Activated naive CD8-positive, alpha-beta T cell (primary cell): ENCODE measurements around the gene USP11.

Source experiments
- H3K27ac Mint-ChIP-seq: one replicate; pipeline ENCODE4 v1.8.0; 2021; ENCODE audit warnings: mixed read lengths
- H3K27me3 Mint-ChIP-seq: one replicate; pipeline ENCODE4 v1.8.0; 2021; ENCODE audit warnings: mixed read lengths
- H3K36me3 Mint-ChIP-seq: one replicate; pipeline ENCODE4 v1.8.0; 2021; ENCODE audit warnings: mixed read lengths
- H3K4me1 Mint-ChIP-seq: one replicate; pipeline ENCODE4 v1.8.0; 2021; ENCODE audit warnings: low read depth, mixed read lengths
- H3K4me3 Mint-ChIP-seq: one replicate; pipeline ENCODE4 v1.8.0; 2021; ENCODE audit warnings: mild to moderate bottlenecking, mixed read lengths
- H3K9me3 Mint-ChIP-seq: one replicate; pipeline ENCODE4 v1.8.0; 2021; ENCODE audit warnings: low read depth, mixed read lengths

Gene USP11

DNA sequence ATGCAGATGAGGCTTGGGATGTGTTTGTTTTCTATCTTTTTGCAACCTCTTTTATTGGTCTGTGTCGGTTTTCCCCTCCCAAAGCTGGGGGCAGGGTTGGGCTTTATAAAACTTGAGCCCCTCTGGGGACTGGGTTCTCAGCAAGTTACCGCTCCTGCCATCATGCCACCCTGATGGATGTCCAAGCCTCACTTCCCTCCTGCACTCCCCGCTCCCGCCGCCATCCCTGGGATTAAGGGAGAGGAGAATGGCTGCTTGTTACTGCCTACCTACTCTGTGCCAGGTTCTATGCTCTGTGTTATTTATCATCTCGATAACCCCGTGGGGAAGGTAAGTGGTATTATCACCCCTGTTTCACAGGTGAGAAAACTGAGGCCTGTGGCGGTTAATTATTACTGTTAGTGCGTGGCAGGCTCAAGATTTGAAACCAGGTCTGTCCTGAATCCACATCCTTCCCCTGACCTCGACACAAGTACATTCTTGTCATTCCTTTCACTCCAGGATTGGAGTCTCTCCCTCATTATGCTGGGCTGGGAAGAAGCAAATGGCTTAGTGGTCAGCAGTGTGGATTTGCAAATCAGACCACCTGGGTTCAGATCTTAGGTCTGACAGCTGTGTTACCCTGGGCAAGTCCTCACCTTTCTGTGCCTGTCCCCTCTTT lies 34.7 kb upstream of the USP11 start:
- peaks cover 32% of the 10 kb centered on the region for H3K4me1 Mint-ChIP-seq
- no peaks in the 10 kb centered on the region for H3K27me3 Mint-ChIP-seq
- H3K4me3 Mint-ChIP-seq, result peak overlapping the region; percentile 94
- peak overlapping the region; percentile 85 for H3K27ac Mint-ChIP-seq
- H3K9me3 Mint-ChIP-seq, result no peaks in the 10 kb centered on the region
- no peaks in the 10 kb centered on the region for H3K36me3 Mint-ChIP-seq

DNA sequence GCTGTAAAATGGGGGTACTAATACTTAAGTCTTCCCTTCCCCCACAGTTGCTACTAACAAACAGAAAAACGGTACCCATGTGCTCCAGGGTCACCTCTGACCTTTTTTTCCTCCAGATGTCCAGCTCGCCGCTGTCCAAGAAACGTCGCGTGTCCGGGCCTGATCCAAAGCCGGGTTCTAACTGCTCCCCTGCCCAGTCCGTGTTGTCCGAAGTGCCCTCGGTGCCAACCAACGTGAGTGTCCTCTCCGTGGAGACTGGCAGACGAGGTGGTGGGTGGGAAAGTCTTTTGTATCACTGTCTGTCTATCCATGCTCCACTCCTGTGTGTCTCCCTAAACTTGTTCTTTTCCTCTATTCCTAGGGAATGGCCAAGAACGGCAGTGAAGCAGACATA lies 34.1 kb upstream of the USP11 start:
- Mint-ChIP-seq H3K4me1 (peaks cover 28% of the 10 kb centered on the region), H3K27ac (peak overlapping the region; percentile 2), H3K36me3 (no peaks in the 10 kb centered on the region), H3K9me3 (no peaks in the 10 kb centered on the region), H3K4me3 (no peak overlapping the region), H3K27me3 (no peaks in the 10 kb centered on the region)

DNA sequence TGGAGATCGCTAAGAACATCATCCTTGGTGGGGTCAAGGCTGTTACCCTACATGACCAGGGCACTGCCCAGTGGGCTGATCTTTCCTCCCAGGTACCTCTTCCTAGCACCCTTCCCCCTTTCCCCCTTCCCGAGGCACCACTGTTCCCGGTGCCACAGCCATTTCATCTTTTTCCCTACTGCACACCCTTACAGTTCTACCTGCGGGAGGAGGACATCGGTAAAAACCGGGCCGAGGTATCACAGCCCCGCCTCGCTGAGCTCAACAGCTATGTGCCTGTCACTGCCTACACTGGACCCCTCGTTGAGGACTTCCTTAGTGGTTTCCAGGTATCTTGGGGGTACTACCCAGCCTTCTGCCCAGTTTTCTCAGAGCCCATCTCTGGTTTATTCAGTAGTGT lies 33.5 kb upstream of the USP11 start:
- no peaks in the 10 kb centered on the region for H3K27me3 Mint-ChIP-seq
- peaks cover 28% of the 10 kb centered on the region for H3K4me1 Mint-ChIP-seq
- H3K9me3 Mint-ChIP-seq, result no peaks in the 10 kb centered on the region
- no peak overlapping the region for H3K4me3 Mint-ChIP-seq
- no peaks in the 10 kb centered on the region for H3K36me3 Mint-ChIP-seq
- H3K27ac Mint-ChIP-seq, result peak overlapping the region; percentile 2

DNA sequence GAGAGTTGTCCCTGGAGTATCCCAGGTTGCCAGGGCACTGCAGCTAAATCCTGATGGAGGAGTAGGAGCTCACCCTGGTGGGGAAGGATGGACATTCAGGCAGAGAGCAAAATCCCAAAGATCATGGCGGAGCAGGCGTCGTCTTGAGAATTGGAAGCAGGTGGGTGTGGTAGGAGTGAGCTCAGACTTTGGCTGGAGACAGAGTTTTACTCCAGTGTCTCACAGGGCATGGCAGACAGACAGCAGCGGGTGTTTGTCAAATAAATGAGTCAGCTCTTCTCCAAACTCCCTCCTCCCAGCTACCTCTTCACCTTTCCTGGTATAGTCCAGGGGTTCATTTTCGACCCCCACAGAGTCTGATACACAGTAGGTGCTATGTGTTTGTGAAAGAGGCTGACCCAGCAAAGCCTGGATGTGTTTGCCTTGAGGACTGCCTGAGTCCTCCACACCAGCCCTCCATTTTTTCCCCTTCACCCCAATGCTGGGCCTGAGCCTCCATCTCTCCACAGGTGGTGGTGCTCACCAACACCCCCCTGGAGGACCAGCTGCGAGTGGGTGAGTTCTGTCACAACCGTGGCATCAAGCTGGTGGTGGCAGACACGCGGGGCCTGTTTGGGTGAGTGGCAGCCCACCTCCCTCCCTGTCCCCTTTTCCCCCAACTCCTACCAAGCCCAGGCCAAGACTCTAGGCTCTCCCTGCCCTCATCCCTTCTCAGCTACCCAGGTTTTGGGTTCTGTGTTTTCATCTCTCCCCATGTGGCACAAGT lies 32.2 kb upstream of the USP11 start:
- Mint-ChIP-seq H3K27ac (peak overlapping the region; percentile 34), H3K36me3 (no peaks in the 10 kb centered on the region)

DNA sequence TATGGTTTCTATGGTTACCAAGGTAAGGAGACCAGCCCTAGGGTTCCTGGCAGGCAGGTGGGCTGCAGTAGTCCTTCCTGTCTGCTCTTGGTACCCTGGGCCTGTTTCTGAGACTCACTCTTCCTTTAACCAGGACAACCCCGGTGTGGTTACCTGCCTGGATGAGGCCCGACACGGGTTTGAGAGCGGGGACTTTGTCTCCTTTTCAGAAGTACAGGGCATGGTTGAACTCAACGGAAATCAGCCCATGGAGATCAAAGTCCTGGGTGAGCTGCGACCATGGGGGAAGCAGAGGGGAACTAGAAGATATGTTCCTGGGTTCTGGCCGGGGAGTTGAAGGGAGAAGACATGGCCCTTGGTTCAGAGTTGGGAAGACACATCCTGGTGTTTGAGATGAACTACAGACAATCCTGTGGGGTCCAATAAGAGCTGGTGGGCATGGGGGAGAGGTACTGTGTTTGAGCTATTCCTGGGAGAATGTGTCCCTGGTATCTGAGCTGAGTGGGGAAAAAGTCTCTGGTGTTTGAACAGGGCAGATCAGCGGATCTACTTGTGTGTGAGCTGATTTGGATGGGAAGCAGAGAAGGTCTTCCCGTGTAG lies 31.4 kb upstream of the USP11 start:
- no peak overlapping the region for H3K27ac Mint-ChIP-seq
- no peaks in the 10 kb centered on the region for H3K9me3 Mint-ChIP-seq
- no peaks in the 10 kb centered on the region for H3K27me3 Mint-ChIP-seq
- H3K36me3 Mint-ChIP-seq, result no peaks in the 10 kb centered on the region
- peaks cover 13% of the 10 kb centered on the region for H3K4me1 Mint-ChIP-seq
- H3K4me3 Mint-ChIP-seq, result no peak overlapping the region

More for the DNA sequence above, 32.2 kb upstream of the USP11 start:
- Mint-ChIP-seq H3K9me3 (no peaks in the 10 kb centered on the region), H3K4me3 (no peak overlapping the region), H3K4me1 (peaks cover 20% of the 10 kb centered on the region), H3K27me3 (no peaks in the 10 kb centered on the region)

DNA sequence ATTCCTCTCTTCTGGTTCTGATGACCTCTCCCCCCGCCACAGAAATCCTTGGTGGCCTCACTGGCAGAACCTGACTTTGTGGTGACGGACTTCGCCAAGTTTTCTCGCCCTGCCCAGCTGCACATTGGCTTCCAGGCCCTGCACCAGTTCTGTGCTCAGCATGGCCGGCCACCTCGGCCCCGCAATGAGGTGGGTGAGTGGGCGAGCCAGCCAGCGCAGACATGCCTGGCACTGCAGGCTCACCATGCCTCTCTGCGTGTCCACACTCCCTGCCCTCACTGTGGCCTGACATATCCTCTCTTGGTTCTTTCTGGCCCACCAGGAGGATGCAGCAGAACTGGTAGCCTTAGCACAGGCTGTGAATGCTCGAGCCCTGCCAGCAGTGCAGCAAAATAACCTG lies 30.5 kb upstream of the USP11 start:
- Mint-ChIP-seq H3K4me1 (peaks cover 8% of the 10 kb centered on the region), H3K27me3 (no peaks in the 10 kb centered on the region), H3K36me3 (no peaks in the 10 kb centered on the region), H3K9me3 (no peaks in the 10 kb centered on the region), H3K4me3 (no peak overlapping the region), H3K27ac (no peak overlapping the region)

DNA sequence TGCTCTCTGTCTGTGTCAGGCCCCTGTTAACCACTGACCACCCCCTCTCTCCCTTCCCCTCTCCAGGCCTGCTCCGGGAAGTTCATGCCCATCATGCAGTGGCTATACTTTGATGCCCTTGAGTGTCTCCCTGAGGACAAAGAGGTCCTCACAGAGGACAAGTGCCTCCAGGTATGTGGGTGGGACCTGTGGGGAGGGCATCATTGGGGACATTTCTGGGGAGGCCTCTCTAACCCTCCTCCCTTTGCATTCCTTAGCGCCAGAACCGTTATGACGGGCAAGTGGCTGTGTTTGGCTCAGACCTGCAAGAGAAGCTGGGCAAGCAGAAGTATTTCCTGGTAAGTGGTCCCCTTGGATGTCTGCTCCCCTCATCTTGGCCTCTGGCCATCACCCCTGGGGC lies 29.9 kb upstream of the USP11 start:
- Mint-ChIP-seq H3K27ac (no peak overlapping the region), H3K36me3 (no peaks in the 10 kb centered on the region), H3K9me3 (no peaks in the 10 kb centered on the region), H3K4me3 (no peak overlapping the region), H3K4me1 (peaks cover 6% of the 10 kb centered on the region), H3K27me3 (no peaks in the 10 kb centered on the region)

DNA sequence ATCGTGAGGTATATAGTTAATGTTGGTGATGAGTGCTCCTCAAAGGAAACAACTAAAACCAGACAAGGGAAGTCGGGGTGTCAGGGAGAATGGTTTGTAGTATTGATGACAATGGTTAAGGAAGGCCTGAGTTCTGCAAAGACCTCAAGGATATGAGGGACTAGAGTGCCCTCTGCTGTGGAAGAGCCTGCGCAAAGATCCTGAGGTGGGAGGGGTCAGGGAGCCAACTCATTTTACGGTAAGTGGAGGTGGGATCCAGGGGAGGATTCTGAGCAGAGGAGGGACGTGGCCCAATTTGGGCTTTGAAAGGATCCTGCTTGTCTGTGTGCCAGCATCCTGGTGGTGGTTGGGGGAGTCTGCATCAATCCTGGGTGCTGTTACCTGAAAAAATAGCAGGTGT lies 27.8 kb upstream of the USP11 start:
- no peaks in the 10 kb centered on the region for H3K9me3 Mint-ChIP-seq
- H3K27me3 Mint-ChIP-seq, result no peaks in the 10 kb centered on the region
- no peaks in the 10 kb centered on the region for H3K36me3 Mint-ChIP-seq
- peaks cover 6% of the 10 kb centered on the region for H3K4me1 Mint-ChIP-seq
- no peak overlapping the region for H3K4me3 Mint-ChIP-seq
- peak overlapping the region; percentile 34 for H3K27ac Mint-ChIP-seq

DNA sequence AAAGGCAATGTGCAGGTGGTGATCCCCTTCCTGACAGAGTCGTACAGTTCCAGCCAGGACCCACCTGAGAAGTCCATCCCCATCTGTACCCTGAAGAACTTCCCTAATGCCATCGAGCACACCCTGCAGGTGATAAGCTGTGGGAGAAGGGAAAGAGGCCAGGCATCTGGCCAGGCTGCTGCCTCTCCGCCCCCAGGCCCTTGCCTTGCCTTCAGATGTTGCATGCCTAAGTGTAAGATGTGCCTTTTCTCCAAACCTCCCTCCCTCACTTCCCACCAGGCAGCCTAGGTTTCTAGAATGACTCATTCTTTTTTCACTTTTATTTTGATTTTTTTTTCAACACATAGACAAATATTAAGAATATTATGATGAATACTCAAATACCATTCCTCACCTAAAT lies 26.5 kb upstream of the USP11 start:
- H3K27me3 Mint-ChIP-seq, result no peaks in the 10 kb centered on the region
- no peak overlapping the region for H3K4me3 Mint-ChIP-seq
- H3K9me3 Mint-ChIP-seq, result no peaks in the 10 kb centered on the region
- peaks cover 6% of the 10 kb centered on the region for H3K4me1 Mint-ChIP-seq
- no peaks in the 10 kb centered on the region for H3K36me3 Mint-ChIP-seq
- H3K27ac Mint-ChIP-seq, result no peak overlapping the region

DNA sequence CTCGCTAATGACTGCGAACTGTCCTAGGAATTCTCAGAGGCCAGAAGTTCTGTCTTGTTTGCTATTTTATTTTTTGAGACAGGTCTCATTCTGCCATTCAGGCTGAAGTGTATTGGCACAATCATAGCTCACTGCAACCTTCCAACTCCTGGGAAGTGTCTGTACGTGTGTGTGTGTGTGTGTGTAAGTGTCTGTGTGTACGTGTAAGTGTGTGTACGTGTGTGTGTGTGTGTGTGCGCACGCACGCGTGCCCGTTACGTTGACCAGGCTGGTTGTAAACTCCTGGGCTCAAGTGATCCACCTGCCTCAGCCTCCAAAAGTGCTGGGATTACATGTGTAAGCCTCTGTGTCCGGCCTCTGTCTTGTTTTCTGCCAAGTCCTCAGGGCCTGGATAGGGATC lies 24.7 kb upstream of the USP11 start:
- H3K27ac Mint-ChIP-seq, result no peak overlapping the region
- no peaks in the 10 kb centered on the region for H3K9me3 Mint-ChIP-seq
- peaks cover 6% of the 10 kb centered on the region for H3K4me1 Mint-ChIP-seq
- no peak overlapping the region for H3K4me3 Mint-ChIP-seq
- no peaks in the 10 kb centered on the region for H3K36me3 Mint-ChIP-seq
- H3K27me3 Mint-ChIP-seq, result no peaks in the 10 kb centered on the region

DNA sequence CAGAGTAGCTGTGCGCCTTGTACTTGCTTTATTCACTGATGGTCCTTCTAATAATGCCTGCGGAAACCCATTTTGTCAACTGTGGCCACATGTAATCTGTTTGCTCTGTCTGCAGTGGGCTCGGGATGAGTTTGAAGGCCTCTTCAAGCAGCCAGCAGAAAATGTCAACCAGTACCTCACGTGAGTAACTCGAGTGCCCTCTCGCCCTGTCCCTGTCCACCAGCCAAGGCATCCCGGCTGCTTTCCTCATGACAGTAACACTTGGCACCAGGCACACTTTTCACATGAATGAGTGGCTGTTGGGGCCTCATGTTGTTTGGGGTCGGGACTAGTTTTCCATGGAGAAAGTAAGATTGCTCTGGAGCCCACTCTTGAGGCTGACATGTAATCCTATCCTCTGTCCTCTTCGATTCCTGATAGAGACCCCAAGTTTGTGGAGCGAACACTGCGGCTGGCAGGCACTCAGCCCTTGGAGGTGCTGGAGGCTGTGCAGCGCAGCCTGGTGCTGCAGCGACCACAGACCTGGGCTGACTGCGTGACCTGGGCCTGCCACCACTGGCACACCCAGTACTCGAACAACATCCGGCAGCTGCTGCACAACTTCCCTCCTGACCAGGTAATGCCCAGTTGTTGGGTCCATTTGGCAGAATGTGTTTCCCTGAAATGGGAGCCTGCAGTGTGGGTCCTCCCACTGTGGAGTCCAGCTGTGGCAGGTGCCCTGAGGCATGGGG lies 23.1 kb upstream of the USP11 start:
- H3K4me1 Mint-ChIP-seq, result peaks cover 6% of the 10 kb centered on the region
- H3K4me3 Mint-ChIP-seq, result no peak overlapping the region
- H3K27me3 Mint-ChIP-seq, result no peaks in the 10 kb centered on the region
- H3K36me3 Mint-ChIP-seq, result no peaks in the 10 kb centered on the region
- H3K27ac Mint-ChIP-seq, result no peak overlapping the region
- no peaks in the 10 kb centered on the region for H3K9me3 Mint-ChIP-seq

DNA sequence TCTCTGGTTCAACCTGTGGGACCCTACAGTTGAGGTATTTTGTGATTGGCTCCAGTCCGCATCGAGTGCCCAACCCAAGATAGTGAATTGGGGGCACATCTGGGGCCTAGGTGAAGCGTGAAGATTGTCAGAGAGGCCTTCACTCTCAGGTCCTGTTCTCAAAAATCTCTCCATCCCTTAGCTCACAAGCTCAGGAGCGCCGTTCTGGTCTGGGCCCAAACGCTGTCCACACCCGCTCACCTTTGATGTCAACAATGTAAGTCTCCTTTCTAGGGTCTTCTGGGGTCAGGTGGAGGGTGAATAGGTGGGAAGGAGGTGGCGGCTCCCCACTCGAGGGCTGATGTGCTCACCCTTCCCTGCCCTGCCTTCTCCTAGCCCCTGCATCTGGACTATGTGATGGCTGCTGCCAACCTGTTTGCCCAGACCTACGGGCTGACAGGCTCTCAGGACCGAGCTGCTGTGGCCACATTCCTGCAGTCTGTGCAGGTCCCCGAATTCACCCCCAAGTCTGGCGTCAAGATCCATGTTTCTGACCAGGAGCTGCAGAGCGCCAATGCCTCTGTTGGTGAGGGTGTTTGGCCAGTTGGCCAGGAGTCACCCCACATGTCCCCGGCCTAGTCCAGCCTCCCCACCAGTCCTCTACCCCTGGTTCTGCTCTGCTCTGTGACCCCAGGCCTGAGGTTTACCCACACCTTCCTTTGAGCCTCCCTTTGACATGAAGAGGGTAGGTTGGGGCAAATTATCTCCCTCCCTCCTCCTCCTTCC lies 22.0 kb upstream of the USP11 start:
- Mint-ChIP-seq H3K27me3 (no peaks in the 10 kb centered on the region), H3K4me1 (peaks cover 7% of the 10 kb centered on the region), H3K9me3 (no peaks in the 10 kb centered on the region), H3K36me3 (no peaks in the 10 kb centered on the region), H3K27ac (no peak overlapping the region), H3K4me3 (no peak overlapping the region)

DNA sequence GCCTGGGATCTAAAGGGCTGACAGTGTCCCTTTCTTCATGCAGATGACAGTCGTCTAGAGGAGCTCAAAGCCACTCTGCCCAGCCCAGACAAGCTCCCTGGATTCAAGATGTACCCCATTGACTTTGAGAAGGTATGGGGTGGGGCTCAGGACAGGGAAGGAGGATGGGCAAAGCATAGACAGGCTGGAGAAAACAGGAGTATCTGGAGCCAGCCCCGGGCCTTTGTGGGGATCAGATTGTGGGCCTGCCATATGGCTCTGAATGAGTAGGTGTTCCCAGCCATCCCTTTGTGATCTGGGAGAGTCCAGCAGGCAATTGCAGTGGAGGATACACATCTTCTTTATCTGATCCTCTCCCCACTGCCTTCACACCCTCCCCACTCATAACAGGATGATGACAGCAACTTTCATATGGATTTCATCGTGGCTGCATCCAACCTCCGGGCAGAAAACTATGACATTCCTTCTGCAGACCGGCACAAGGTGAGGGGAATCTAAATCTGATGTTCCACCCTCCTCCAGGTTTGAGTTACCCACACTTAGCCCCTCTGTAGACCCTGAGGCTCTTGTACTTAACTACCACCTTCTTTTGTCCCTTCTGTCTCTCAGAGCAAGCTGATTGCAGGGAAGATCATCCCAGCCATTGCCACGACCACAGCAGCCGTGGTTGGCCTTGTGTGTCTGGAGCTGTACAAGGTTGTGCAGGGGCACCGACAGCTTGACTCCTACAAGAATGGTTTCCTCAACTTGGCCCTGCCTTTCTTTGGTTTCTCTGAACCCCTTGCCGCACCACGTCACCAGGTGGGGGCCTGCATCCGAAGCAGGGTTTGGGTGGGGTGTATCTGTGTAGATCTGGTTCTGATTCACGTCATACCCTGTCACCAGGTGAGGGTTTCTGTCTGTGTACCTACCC lies 20.2 kb upstream of the USP11 start:
- H3K27me3 Mint-ChIP-seq, result no peaks in the 10 kb centered on the region
- H3K36me3 Mint-ChIP-seq, result peaks cover 3% of the 10 kb centered on the region
- peaks cover 18% of the 10 kb centered on the region for H3K4me1 Mint-ChIP-seq
- no peak overlapping the region for H3K4me3 Mint-ChIP-seq
- H3K27ac Mint-ChIP-seq, result no peak overlapping the region
- H3K9me3 Mint-ChIP-seq, result no peaks in the 10 kb centered on the region
